ENCODE measurements around the gene ELOVL2. TPM values are rescaled to one million over a fixed set of nuclear protein-coding genes. Genes with fewer than 3 reads are reported as not detected.

ELOVL2 gene
- total RNA-seq, 1 experiment from 2014 or later, result 0.07 TPM

DNA sequence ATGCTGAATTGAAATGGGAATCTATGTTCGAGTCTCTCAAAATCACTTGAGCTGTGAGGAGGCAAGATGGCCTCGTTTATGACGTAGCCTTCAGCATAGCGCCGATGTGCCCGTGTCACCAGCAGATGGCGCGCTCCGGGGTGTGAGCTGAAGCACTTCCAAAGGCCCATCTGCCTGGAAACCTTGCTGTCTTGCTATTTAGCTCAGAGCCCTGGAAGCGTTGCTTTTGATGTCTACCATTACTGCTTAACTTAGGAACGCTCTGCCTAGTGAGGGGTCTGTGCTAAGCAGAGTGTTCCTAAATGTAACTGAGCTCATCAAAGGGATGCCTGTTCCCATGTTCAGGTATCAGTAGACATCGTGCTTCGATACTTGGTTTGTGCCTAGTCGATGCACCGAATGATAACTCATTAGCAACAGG, 89.5 kb downstream of the ELOVL2 start:
- H2AFZ ChIP-seq (ENCODE audit: low read depth, low read length, poor library complexity, severe bottlenecking), result peak overlapping the region; percentile 58
- H3K4me1 ChIP-seq (ENCODE audit: control insufficient read depth in 1 of 2, insufficient read depth in 2 of 2, low read length in 2 of 2), result no peaks in the 10 kb centered on the region
- H3K9ac ChIP-seq (ENCODE audit: low read length), result no peak overlapping the region
- no peaks in the 10 kb centered on the region for H3K9me3 ChIP-seq (ENCODE audit: control insufficient read depth in 1 of 2, insufficient read depth in 1 of 2, low read depth in 1 of 2, low read length in 2 of 2)
- TF ChIP-seq ELF1 (IDR thresholded peaks at IDR 0.05; ENCODE audit: borderline replicate concordance, low read depth) (no peak), TCF7L2 (IDR thresholded peaks at IDR 0.05; ENCODE audit: borderline replicate concordance, extremely low read depth, insufficient read depth, insufficient read length) (peak; percentile 33), EZH2phosphoT487 (IDR thresholded peaks at IDR 0.05; ENCODE audit: borderline replicate concordance) (no peak), RAD21 (IDR thresholded peaks at IDR 0.05; ENCODE audit: low read depth) (peak; percentile 65), YY1 (IDR thresholded peaks at IDR 0.05; ENCODE audit: extremely low read depth, insufficient replicate concordance, low read depth, low read length) (peak; percentile 84), CBX3 (IDR thresholded peaks at IDR 0.05; ENCODE audit: low read depth) (peak; percentile 61; the same call in 1 of the 2 replicates), JUND (IDR thresholded peaks at IDR 0.05) (no peak)
- TF ChIP-seq, protein P1, sequence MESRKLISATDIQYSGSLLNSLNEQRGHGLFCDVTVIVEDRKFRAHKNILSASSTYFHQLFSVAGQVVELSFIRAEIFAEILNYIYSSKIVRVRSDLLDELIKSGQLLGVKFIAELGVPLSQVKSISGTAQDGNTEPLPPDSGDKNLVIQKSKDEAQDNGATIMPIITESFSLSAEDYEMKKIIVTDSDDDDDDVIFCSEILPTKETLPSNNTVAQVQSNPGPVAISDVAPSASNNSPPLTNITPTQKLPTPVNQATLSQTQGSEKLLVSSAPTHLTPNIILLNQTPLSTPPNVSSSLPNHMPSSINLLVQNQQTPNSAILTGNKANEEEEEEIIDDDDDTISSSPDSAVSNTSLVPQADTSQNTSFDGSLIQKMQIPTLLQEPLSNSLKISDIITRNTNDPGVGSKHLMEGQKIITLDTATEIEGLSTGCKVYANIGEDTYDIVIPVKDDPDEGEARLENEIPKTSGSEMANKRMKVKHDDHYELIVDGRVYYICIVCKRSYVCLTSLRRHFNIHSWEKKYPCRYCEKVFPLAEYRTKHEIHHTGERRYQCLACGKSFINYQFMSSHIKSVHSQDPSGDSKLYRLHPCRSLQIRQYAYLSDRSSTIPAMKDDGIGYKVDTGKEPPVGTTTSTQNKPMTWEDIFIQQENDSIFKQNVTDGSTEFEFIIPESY (IDR thresholded peaks at IDR 0.05; ENCODE audit: extremely low read depth, insufficient replicate concordance, low read length), result no peak
- TF ChIP-seq, protein P2, sequence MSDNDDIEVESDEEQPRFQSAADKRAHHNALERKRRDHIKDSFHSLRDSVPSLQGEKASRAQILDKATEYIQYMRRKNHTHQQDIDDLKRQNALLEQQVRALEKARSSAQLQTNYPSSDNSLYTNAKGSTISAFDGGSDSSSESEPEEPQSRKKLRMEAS (IDR thresholded peaks at IDR 0.05), result no peak
- TF ChIP-seq, protein P3, sequence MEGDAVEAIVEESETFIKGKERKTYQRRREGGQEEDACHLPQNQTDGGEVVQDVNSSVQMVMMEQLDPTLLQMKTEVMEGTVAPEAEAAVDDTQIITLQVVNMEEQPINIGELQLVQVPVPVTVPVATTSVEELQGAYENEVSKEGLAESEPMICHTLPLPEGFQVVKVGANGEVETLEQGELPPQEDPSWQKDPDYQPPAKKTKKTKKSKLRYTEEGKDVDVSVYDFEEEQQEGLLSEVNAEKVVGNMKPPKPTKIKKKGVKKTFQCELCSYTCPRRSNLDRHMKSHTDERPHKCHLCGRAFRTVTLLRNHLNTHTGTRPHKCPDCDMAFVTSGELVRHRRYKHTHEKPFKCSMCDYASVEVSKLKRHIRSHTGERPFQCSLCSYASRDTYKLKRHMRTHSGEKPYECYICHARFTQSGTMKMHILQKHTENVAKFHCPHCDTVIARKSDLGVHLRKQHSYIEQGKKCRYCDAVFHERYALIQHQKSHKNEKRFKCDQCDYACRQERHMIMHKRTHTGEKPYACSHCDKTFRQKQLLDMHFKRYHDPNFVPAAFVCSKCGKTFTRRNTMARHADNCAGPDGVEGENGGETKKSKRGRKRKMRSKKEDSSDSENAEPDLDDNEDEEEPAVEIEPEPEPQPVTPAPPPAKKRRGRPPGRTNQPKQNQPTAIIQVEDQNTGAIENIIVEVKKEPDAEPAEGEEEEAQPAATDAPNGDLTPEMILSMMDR (IDR thresholded peaks at IDR 0.05 in 2 of 3, conservative IDR thresholded peaks at IDR 0.05 in 1 of 3; ENCODE audit: borderline replicate concordance in 1 of 3, insufficient read depth in 1 of 3, low read depth in 2 of 3, low read length in 2 of 3), result peak; percentile 68 to 94 (median 92)
- H4K20me1 ChIP-seq (ENCODE audit: insufficient read depth), result no peaks in the 10 kb centered on the region
- no peak overlapping the region for H3K4me2 ChIP-seq (ENCODE audit: low read length)
- ChIA-PET CTCF (interaction anchor here (0.6 to 4.0 kb wide), 19 partner anchors 9 to 621 kb away, joined by 3 to 95 read pairs (median 4); no protein-coding TSS in a partner anchor), POLR2A (interaction anchor here (0.7 kb wide), 1 partner anchor 53 kb away, joined by 3 read pairs; no protein-coding TSS in a partner anchor), RAD21 (ENCODE audit: low non-redundant PET in 1 of 2, low total read pairs in 2 of 2, uncharacterized antibody in 2 of 2, unreplicated experiment in 2 of 2) (interaction anchor here (0.5 to 2.4 kb wide), 4 partner anchors 107 to 115 kb away, joined by 3 to 25 read pairs (median 6); no protein-coding TSS in a partner anchor)
- H3K27ac ChIP-seq (ENCODE audit: low read depth, low read length), result no peak overlapping the region
- intact Hi-C loops (cut with micrococcal nuclease), result loop anchor here (1.0 to 5.0 kb wide), 3 partner anchors 115 to 623 kb away; no protein-coding TSS in a partner anchor
- BruUV-seq (replicated peaks), result no TSS peak
- no peaks in the 10 kb centered on the region for H3K27me3 ChIP-seq (ENCODE audit: insufficient read depth, low read length)
- H3K36me3 ChIP-seq (ENCODE audit: control insufficient read depth in 1 of 2, insufficient read depth in 2 of 2, low read length in 2 of 2), result no peaks in the 10 kb centered on the region
- ATAC-seq (peak; percentile 95), DNase-seq (ENCODE audit: low read depth, low spot score) (peak; percentile 54)
- H3K79me2 ChIP-seq (ENCODE audit: insufficient read depth, low read length), result no peaks in the 10 kb centered on the region
- no peak overlapping the region for H3K4me3 ChIP-seq (replicated peaks in 1 of 2; ENCODE audit: low read depth in 1 of 2, low read length in 2 of 2)
- no peaks in the 10 kb centered on the region for H3K9me2 ChIP-seq (ENCODE audit: insufficient read depth)
